ENCODE data around the gene CARMIL1.
"Not testable (repeated sequence)": the region's sequence is repeated elsewhere in the genome, so short reads cannot be mapped to it uniquely, and the experiment has no call there.

- not testable (repeated sequence) for TF ChIP-seq REST (IDR thresholded peaks at IDR 0.05; ENCODE audit: low read depth, low read length); EZH2 (IDR thresholded peaks at IDR 0.05; ENCODE audit: borderline replicate concordance, control insufficient read depth, low read depth, low read length); CEBPB (IDR thresholded peaks at IDR 0.05; ENCODE audit: borderline replicate concordance in 1 of 2, low read depth in 2 of 2, low read length in 2 of 2); MTA2 (IDR thresholded peaks at IDR 0.05; ENCODE audit: low read depth); USF2 (IDR thresholded peaks at IDR 0.05; ENCODE audit: borderline replicate concordance, low read depth, low read length); RBBP5 (conservative IDR thresholded peaks at IDR 0.05)
Measured at GRCh38 chr6:25444521-25444920, 165.3 kb downstream of the CARMIL1 start.
